AG08395 (cell line): ENCODE data around the gene DUSP6.

ENCODE experiments used
- DNase-seq: peaks from one replicate; pipeline ENCODE4 v3.0.0; 2012; ENCODE audit warnings: mixed read lengths, low spot score

Gene DUSP6

DNA sequence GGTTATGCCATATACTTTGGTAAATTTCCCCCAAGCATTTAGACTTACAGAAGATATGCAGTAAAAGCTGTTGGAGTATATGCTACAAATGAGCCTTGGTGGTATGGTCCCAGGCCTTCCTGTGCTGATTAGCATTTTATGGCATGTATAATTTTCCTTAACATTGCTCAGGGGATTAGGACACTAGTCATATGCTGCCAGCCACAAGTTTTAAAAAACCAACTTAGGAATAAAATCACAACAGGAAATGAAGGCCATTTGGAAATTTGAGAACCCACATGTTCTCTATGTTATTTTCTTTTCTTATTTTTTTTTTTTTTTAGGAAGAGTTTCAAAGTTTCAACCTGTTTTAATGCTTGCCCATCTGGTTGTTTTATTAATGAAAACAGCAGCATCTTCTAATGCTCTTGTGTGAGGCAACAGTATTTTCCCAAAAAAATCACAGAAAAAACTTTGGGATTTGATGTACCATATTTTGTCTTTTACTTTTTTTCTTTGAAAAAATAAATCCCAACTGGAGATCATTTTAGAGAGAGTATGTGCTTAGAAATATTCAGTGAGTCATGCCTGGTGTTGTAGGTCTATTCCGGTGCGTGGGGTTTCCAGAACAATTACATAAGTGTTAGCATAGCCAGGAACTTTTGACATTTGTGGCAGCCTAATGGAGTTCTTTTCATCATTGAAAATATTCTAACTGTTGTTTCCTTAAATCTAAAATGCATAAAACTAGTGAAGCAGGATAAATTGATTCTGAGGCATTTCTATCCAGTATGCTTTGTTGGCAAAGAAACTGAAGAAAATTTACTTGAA is 21.7 kb upstream of the DUSP6 start:
- DNase-seq, result peak; percentile 72

DNA sequence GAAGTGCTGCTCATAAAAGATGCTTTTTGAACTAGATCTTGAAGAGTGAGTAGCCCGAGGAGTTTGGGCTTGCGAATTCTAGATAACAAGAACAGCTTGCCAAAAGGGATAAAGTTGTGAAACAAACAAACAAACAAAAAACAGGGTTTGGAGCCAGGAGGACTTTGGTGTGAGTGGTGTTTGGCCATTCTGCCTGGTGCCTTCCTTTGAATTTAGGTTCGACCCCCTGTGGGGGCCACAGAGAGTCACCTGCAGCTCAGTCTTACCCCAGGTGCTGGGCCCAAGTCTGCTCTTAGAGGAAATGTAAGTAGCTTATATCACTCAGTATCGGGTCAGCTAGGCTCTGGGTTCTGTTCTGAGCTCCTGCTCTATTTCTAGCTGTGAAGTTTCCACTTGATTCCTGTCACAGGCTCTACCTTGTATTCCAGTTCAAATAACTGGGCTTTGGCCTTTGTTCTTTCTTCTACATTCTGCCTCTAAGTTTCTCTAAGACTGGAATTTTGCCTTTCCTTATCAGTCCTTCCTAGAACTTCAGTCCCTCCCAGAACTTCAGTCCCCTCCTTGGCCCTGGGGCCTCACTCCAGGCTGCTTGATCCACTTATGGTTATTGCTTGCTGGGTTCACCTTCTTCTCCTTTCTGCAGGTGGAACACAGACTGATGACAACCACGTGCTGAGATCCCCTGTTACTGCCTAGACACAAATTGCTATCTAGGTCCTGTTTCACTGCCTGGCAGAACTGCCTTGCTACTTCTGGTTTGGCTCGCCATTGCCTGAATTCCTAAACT is 20.5 kb upstream of the DUSP6 start:
- DNase-seq, result no peak

DNA sequence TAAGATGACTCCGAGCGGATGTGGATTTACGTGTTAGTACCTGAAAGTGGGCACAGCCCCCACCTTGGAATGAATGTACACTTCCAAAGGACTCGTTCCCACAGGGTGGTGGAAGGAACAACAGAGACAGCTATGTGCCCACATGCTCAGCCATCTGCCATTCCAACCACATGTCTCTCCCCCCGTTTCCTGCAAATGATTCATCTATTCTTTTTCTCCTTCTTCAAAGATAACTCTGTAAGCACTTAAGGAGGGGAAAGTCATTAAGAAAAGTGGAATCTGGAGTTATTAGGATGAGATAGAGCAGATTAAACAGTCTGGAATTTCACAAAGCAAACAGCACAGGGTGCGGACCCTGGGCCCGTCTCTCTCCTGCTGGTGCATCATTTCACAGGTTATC is 18.5 kb upstream of the DUSP6 start:
- peak; percentile 75 for DNase-seq

DNA sequence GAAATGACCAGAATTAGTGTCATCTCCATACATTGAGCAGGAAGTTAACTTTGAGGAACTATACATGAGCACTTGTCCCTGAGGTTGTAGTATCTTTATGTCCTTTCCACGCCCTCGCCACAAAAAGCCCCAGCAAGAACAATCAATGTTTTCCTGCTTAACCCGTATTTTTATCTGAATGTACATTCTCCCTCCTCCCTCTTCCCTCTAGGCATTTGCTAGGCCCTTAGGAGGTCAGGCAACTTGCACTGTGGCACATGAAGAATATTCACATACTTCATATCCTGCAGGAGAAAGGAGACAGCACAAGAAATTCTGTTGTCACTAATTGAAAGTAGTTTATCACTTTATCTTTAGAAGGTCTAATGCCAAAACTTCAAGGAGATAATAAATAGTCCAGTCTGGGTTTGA is 18.1 kb upstream of the DUSP6 start:
- no peak for DNase-seq

DNA sequence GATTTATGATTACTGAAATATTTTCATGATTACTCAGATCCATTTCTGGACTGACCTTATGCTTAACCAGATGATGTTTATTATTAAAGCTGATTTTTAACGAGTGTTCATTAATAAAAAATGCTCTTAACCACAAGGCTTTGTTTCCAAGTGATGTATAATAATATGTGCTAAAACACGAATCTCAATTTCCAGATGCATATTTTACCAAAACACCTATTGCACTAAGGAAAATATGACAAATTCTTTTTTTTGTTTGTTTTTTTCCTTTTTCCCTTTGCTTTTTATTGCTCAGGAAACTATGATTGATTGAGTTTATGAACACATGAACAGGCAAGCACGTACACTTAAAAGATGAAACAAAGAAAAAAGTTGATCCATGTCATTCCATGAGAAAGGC is 16.9 kb upstream of the DUSP6 start:
- no peak for DNase-seq

DNA sequence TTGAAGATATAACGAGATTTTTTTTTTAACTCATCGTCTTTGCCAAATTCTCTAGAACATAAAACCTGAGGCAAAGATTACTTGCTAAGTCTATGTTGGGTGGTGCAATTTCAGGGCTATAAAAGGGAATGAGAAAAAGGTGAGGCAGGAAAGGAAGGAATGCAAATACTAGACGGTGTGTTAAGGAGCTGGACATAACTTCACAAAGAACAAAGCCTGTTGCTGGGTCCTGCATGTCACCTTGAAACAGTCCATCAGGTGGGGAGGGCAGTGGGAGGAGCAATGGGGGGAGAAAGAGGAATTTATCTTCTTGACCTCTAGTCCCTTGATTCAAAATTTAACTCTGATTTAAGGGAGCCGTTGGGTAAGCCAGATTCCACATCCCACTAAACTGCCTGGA is 16.1 kb upstream of the DUSP6 start:
- no peak for DNase-seq

DNA sequence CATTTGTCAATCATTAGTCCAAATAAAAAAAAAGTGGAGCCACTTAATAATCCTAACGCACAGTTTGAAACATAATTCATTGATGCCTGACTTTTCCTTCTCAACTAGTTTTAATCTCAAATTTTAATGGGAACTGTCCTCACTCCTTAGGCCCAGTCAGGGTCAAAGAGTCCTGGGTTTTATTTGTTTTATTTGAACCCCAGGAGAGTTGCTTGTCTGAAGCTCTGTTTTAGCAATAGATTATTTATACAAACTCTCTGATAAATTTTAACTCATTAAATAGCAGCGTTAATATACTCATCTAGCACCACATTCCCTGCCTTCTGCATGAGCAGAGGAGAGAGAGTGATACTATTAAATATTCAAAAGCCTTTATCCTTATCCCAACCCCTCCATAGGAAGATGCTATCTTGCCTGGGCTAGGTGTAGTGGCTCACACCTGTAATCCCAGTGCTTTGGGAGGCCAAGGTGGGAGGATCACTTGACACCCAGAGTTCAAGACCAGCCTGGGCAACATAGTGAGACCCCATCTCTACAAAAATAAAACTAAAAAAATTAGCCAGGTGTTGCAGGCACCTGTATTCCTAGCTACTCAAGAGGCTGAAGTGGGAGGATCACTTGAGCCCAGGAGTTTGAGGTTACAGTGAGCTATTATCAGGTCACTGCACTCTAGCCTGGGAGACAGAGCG is 14.5 kb upstream of the DUSP6 start:
- DNase-seq, result no peak

DNA sequence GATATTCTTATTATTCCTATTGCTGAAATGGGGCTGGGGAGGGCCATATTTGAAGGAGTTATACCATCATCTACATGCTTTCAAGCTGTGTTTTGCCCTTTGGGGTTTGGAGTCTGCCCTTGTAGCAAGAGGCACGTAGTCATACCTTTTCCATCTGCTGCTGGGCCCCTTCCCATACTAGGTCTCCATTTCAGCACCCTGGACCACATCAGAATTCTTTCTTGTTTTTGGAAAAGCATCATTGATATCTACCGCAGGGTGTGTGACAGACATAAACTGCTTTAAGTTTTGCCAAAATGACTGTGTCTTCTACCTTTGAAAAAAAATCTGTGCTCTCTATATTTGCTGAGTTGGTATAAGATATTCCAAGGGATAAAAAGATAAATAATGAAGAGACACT is 12.3 kb upstream of the DUSP6 start:
- DNase-seq, result no peak

DNA sequence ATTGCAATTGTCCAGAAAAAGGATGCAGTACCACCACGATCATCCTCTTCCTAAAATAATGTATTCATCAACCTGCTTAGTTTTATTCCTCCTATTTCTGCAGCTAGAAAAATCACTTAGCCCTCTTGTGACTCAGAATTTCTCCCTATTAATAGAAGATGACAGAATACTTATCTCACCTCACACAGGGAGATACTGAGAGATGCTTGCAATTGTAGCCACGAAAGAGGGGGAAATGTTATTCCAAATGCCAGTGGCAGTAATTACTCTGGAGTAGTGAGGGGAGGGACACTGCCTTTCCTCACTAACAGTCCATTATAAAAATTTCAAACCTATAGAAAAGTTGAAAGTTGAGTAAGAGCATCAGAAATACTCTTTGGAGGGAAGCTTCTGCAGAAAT is 11.8 kb upstream of the DUSP6 start:
- no peak for DNase-seq

DNA sequence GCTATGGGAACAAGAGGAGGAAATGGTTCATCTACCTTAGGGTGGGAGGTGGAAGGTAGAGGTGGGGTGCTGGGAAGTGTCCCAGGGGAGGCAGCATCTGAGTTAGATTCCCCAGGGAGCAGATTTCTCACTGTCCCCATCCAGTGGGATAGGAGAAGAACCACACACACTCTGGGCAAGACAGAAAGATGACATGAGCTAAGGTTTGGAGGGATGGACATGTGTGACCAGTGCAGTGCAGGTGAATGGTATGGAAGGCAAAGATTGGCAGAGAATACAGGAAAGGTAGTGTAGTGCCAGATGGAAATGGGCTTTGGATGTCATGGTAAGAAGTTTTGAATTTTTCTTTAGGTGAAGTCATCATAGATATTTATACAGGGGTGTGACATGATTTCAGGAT is 11.3 kb upstream of the DUSP6 start:
- DNase-seq, result no peak

DNA sequence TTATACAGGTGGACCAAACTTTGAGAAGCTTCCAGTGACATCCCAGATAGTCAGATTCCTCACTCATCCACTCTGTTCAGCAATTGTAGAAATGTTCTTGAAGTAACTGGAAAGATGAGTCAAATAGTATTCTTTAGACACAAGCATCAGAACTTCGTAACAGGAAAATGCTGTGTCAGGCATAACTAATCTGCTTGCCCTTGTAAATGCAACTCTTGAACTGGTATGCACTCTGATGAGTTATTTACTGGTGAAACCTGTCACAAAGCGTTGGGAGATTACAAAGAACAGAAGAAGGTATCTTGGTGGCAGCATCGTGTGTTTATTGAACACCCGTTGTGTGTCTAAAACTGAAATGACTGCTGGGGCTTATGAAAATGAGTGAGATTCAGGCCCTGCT is 10.8 kb upstream of the DUSP6 start:
- no peak for DNase-seq

DNA sequence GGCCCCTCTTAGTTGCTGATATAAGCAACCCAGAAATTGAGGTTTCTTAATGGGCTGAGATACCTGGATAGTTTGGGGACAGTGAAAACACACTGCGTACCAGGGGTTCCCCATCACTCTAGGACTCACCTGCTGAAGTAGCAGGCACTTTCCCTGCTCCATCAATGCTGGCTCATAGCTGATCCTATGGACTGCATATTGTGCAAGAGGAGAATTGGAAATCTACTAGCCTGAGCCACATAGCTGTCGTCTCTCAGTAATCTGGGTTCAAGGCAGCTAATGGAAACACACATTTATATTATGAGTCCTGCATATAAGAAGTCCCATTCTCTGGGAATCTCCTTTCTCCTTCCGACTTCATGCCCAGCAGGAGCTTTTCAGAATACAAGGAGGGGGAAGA is 7.3 kb upstream of the DUSP6 start:
- DNase-seq, result no peak

DNA sequence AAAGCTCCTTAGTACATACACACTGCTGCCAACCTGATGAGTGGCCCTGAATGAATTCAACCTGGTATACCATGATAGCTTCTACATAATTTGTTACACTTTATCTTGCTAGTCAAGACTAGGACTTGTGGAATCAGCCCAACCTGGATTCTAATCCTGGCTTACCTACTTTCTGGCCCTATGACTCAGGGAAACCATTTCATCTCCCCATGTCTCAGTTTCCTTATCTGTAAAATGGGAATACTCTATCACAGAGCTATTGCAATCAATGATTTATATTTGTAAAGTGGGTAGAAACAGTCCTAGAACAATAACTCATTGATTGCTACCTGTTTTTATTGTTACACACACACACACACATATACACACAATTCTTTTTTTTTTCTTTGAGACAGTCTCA is 6.5 kb upstream of the DUSP6 start:
- no peak for DNase-seq

DNA sequence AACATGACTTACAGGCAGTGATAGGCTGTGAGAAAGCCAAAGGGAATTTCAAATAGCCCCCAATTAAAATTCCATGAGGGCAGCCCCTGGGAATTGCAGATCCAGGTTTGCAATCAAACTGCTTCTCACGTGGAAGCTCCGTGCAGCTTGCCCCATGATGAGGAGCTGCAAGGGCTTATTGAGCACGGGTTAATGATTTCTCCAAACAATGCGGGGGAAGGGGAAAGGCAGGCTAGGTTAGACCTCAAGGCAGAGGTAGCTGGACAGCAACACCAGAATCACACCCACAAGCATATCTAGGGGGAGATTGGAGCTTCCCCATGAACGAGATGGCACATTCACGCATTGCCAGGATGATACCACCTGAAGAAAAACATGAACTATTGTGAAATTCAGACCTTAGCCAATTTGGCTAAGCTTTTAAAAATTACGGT is 5.0 kb upstream of the DUSP6 start:
- no peak for DNase-seq

DNA sequence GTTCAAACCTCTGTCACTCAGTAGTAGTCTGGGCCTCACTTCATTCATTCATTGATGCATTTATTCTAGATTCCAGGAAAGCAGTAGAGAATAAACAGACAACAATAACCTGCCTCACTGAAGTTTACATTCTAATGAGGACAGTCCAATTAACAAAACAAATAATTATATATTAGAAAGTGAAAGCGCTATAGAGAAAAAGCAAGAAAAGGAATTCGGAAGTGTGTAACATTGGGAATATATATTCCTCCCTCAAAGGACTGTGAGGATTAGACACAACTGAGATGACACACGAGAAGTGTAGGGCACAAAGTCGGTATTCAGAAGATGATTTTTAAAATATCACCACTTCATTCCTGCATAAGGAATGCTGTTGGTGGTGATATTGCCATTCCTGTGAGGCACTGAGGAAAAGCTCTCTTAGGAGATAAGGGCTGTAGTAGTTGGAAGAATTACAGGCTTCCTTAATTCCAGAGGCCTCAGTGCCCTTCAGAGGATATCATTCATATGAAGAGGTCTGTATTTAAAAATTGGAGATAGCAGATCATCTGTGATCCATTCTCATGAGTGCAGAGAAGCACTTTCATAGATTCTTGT is 3.9 kb upstream of the DUSP6 start:
- DNase-seq, result no peak

DNA sequence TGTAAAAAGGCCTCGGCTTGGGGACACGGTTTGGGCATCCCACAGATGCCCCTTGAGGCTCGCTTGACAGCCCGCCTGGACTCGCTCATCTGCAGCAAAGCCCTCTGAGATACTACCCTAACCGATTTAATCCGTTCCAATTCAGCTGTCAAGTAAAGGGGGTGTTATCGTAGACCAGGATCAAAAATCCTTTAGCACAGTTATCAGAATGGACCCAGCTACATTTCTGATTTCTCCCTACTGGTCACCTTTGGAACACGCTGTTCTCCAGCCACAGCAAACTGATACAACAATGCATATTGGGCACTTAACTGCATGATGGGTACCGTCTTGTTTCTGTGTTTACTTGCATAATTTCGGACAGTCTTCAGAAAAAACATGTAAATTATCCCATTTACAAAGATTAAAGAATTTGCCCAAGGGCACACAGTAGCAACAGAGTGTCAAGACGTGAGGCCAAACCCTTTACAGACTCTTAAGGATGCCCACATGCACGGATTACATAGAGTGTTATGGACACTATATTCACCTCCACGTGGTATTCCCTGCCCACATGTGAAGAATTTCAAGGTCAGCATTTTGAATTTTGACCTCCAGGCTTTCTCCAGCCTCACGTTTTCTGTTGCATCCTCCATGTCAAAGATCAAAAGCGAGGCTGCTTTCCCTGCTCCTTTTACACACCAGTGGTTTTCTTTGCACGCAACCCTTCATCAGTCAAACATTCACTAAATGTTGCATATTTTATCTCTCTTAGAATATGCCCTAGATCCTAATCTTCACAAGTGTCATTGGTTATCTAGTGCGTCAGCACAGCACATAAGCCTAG is 3.2 kb upstream of the DUSP6 start:
- no peak for DNase-seq

DNA sequence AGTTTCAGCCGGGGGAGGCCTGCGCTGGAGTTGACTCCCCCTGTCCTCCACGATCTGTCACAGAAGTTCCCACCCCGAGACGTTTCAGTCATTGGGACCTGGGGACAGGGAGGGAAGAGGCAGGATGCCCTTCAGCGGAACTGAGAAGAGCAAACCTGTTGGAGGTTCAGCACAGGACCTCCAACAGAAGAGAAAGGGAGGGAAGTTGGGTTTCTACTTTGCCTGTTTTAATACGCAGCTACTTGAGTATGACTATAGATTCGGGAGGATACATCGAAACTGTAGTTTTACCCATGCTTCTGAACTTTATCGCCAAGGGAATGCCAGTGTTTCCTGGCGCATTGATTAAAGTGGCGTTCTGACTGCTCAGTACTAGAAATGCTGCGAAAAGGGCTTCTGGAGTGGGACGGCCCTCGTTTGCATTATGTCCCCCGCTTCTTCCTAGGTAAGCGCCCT is 2.3 kb upstream of the DUSP6 start:
- peak; percentile 15 for DNase-seq

DNA sequence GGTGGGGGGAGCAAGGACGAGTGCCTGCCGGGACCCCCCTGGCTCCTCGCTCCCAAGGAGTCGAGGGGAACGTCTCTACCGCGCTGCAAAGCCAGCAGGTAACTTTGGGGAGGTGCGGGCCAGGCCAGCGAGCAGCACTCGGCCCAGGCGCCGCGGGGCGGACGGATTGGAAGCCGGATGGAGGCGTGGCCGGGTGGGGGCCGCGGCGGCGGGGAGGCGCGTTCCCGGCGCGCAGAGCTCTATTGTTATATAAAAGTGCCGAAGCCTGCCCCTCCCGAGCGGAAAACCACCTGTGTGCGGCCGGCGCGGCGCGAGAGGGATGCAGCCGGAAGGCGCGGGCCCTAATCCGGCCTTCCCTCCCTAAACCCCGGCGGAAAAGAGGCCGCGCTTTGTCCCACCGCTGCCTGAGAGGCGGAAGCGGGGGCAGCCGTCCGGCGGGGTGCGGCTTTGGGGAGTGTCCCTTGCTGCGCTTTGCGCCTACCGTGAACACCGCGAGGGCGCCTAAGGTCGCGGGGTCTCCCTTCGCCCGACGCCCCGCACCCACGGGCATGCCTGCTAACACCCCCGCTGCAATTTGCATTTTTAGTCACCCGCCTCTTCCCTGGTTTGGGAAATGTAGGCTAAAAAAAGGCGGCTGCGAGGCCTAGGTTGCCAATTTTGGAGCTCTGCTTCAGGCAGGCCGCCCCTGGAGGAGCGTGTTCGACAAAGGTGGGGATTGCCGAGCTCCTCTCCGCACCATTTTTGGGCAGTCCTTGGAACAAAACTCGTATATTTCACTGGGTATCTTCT is 1.7 kb upstream of the DUSP6 start:
- peak; percentile 56 for DNase-seq

DNA sequence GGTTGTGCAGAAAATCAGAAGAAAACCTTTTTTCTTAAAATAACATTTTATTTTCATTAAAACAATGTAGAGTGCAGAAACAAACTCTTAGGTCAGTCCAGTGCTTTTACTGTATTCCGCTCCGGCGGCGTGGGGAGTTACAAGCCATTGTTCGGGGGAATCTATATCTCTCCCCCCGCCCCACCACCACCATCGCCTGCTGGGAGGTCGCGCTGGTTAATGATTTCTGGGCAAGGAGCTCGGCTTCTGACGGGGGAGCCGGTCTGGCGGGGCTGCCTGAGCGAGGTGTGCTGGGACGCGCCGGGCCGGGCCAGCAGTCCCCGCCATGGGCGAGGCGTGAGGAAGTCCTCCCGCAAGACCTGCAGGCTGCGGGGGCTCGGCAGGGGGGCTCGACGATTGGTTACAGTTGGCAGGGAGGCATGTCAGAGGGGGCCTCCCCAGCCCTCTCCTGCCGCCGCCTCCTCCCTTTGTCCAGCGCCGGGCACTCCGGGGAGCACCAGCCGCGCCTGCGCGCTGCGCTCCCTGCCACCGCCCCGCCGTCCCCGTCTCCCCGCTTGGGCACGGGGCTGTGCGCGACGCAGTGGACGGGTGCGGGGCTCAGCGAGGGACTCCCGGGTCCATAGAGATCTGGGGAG is 1.0 kb upstream of the DUSP6 start:
- DNase-seq, result peak; percentile 73

DNA sequence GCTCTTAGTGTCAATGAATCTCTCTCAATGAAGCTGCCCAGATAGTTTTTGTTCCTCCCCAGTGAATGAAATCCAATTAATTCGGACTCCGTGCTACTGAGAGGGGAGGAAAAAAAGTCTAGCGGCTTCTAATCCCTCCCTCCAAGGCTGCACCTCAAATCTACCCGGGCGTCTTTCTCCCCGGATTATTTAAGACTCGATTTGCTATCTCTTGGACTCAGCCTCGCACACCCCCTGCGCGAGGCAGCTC is 134 bp downstream of the DUSP6 start:
- DNase-seq, result no peak
